Body of pancreas (tissue), 4 donors: ENCODE results near the gene RASGRF2. TPM values are rescaled to one million over a fixed set of nuclear protein-coding genes. Genes with fewer than 3 reads are reported as not detected.

Experiments used
- ATAC-seq: fragments of 150-250 bp; one replicate; pipeline ENCODE4 v1.9.1; 2016
- DNase-seq, 4 donors: peaks; one replicate each; pipeline ENCODE4 v3.0.0-alpha.2; 2019
- H3K27ac ChIP-seq, 4 donors: fragments of 200-600 bp; sonication (generic); 1 replicate in 3 of 4; 2 replicates in 1 of 4; pipeline versions ENCODE4 v1.5.1 to v1.6.1; 2016 to 2019; ENCODE audit warnings: mild to moderate bottlenecking in 1 of 4, mixed read lengths in 1 of 4, moderate library complexity in 1 of 4
- H3K27me3 ChIP-seq, 2 donors: fragments of 200-600 bp; sonication (generic); one replicate each; pipeline ENCODE4 v1.6.0; 2016; ENCODE audit warnings: mild to moderate bottlenecking in 1 of 2
- H3K36me3 ChIP-seq, 2 donors: fragments of 200-600 bp; sonication (generic); replicated peaks in 1 of 2; 2 replicates each; pipeline ENCODE4 v1.5.1; 2016; ENCODE audit warnings: low read depth in 2 of 2; ENCODE audit not compliant: insufficient read depth in 1 of 2
- H3K4me1 ChIP-seq: fragments of 200-600 bp; sonication (generic); one replicate; pipeline ENCODE4 v1.6.0; 2016
- H3K4me3 ChIP-seq, 2 donors: fragments of 200-600 bp; sonication (generic); 1 replicate in 1 of 2; 2 replicates in 1 of 2; pipeline ENCODE4 v1.5.1; 2016 to 2019
- H3K9me3 ChIP-seq, 3 donors: fragments of 200-600 bp; sonication (generic); 1 replicate in 2 of 3; 2 replicates in 1 of 3; pipeline ENCODE4 v1.5.1; 2016
- CTCF ChIP-seq, 7 experiments: fragments of 450-650 bp in 4 of 7; fragments of 200-600 bp in 3 of 7; sonication (generic) in 3 of 7; IDR thresholded peaks; one replicate each; pipeline ENCODE4 v1.5.1; 2016 to 2019; ENCODE audit warnings: antibody characterized with exemption in 7 of 7
- POLR2A ChIP-seq, 3 donors: fragments of 450-650 bp; IDR thresholded peaks; one replicate each; pipeline ENCODE4 v1.6.1; 2016; ENCODE audit warnings: antibody characterized with exemption in 3 of 3, mild to moderate bottlenecking in 2 of 3
- WGBS, 2 donors: methylation state at CpG; one replicate each; pipeline ENCODE4 v1.1.5; 2017; 5-methylcytosine and 5-hydroxymethylcytosine counted together
- intact Hi-C: fragments of 100-400 bp; cut with DNase I; formaldehyde crosslinking; loops from one replicate; pipeline ENCODE4 v1.15.1; 2023
- total RNA-seq, 2 donors: library from RNA; depleted of rRNA; stranded (reverse); fragments of >200 nt; gene quantifications; one replicate each; pipeline ENCODE4 v1.1.0, GENCODE V29; 2016

Gene RASGRF2
- total RNA-seq, 2 donors from 2014 or later = 1.6 to 3.6 TPM

GRCh38 chr5:80962630-80963520, 2.7 kb downstream of the RASGRF2 start:
- no peak for ATAC-seq
- no peak for DNase-seq
- 63 to 79% methylated on average over 2 of the region's 2 CpGs for WGBS, 2 donors
- H3K27me3 ChIP-seq = no peaks in the 10 kb centered on the region
- no peak overlapping the region for H3K4me3 ChIP-seq
- no peak overlapping the region for H3K27ac ChIP-seq
- peaks cover 13% of the 10 kb centered on the region for H3K4me1 ChIP-seq
- no peaks in the 10 kb centered on the region for H3K9me3 ChIP-seq
- intact Hi-C loops = no loop called here
- TF ChIP-seq CTCF (IDR thresholded peaks at IDR 0.05) (no peak), POLR2A (IDR thresholded peaks at IDR 0.05) (no peak)
- no peaks in the 10 kb centered on the region for H3K36me3 ChIP-seq

GRCh38 chr5:80963521-80963895, 3.3 kb downstream of the RASGRF2 start:
- intact Hi-C loops = no loop called here
- no peak overlapping the region for H3K27ac ChIP-seq
- 46 to 67% methylated on average over 2 of the region's 2 CpGs for WGBS, 2 donors

GRCh38 chr5:80963966-80964481, 3.9 kb downstream of the RASGRF2 start:
- ATAC-seq = no peak
- Histone ChIP-seq H3K36me3 (no peaks in the 10 kb centered on the region), H3K9me3 (no peaks in the 10 kb centered on the region), H3K4me1 (peaks cover 13% of the 10 kb centered on the region), H3K27ac (no peak overlapping the region), H3K4me3 (no peak overlapping the region), H3K27me3 (no peaks in the 10 kb centered on the region)
- intact Hi-C loops = no loop called here
- no peak for TF ChIP-seq POLR2A (IDR thresholded peaks at IDR 0.05)
- WGBS, 2 donors = 47 to 58% methylated on average over 3 of the region's 3 CpGs
- DNase-seq = no peak

More at GRCh38 chr5:80963521-80963895, 3.3 kb downstream of the RASGRF2 start:
- Histone ChIP-seq H3K4me1 (peaks cover 13% of the 10 kb centered on the region), H3K36me3 (no peaks in the 10 kb centered on the region), H3K9me3 (no peaks in the 10 kb centered on the region), H3K27me3 (no peaks in the 10 kb centered on the region), H3K4me3 (no peak overlapping the region)
- ATAC-seq (no peak), DNase-seq (no peak)
- TF ChIP-seq CTCF (IDR thresholded peaks at IDR 0.05) = no peak
- TF ChIP-seq POLR2A (IDR thresholded peaks at IDR 0.05) = no peak

GRCh38 chr5:80964491-80964890, 4.3 kb downstream of the RASGRF2 start:
- H3K4me1 ChIP-seq = peaks cover 13% of the 10 kb centered on the region
- H3K9me3 ChIP-seq = no peaks in the 10 kb centered on the region
- H3K27ac ChIP-seq = no peak overlapping the region
- intact Hi-C loops = no loop called here
- WGBS, 2 donors = 37 to 42% methylated on average over 3 of the region's 3 CpGs
- H3K36me3 ChIP-seq = no peaks in the 10 kb centered on the region
- DNase-seq (no peak), ATAC-seq (no peak)
- TF ChIP-seq CTCF (IDR thresholded peaks at IDR 0.05) (no peak), POLR2A (IDR thresholded peaks at IDR 0.05) (no peak)
- no peak overlapping the region for H3K4me3 ChIP-seq
- H3K27me3 ChIP-seq = no peaks in the 10 kb centered on the region

GRCh38 chr5:80964919-80965318, 4.8 kb downstream of the RASGRF2 start:
- H3K27me3 ChIP-seq = no peaks in the 10 kb centered on the region
- no peak for TF ChIP-seq POLR2A (IDR thresholded peaks at IDR 0.05)
- TF ChIP-seq CTCF (IDR thresholded peaks at IDR 0.05) = no peak
- no peak overlapping the region for H3K27ac ChIP-seq
- DNase-seq = no peak
- no peak overlapping the region for H3K4me3 ChIP-seq
- H3K9me3 ChIP-seq = no peaks in the 10 kb centered on the region
- 59 to 68% methylated on average over 5 of the region's 5 CpGs for WGBS, 2 donors
- no peaks in the 10 kb centered on the region for H3K36me3 ChIP-seq
- intact Hi-C loops = no loop called here
- H3K4me1 ChIP-seq = peaks cover 13% of the 10 kb centered on the region
- ATAC-seq = no peak
